Loucy (cell line): Measurements from ENCODE around the gene RSPH3.

Source experiments
- H2AFZ ChIP-seq: fragments of 200-600 bp; sonication (generic); 2 replicates; pipeline ENCODE4 v1.6.0; 2016; ENCODE audit warnings: antibody characterized with exemption, mild to moderate bottlenecking, low read length, moderate library complexity
- H3F3A ChIP-seq: fragments of 200-600 bp; 2 replicates; pipeline ENCODE4 v1.6.0; 2016; ENCODE audit warnings: antibody characterized with exemption, low read depth, mild to moderate bottlenecking
- H3K27me3 ChIP-seq: fragments of 200-600 bp; sonication (generic); 2 replicates; pipeline ENCODE4 v1.6.1; 2014; ENCODE audit warnings: low read length, mild to moderate bottlenecking; ENCODE audit not compliant: insufficient read depth, poor library complexity, severe bottlenecking
- H3K36me3 ChIP-seq: fragments of 200-600 bp; sonication (generic); 2 replicates; pipeline ENCODE4 v1.6.1; 2016; ENCODE audit warnings: low read length; ENCODE audit not compliant: insufficient read depth
- H3K4me1 ChIP-seq: fragments of 200-600 bp; sonication (generic); 2 replicates; pipeline ENCODE4 v1.5.1; 2014; ENCODE audit warnings: low read length, mild to moderate bottlenecking; ENCODE audit not compliant: insufficient read depth, poor library complexity, severe bottlenecking
- H3K4me2 ChIP-seq: fragments of 200-600 bp; sonication (generic); 2 replicates; pipeline ENCODE4 v1.6.0; 2014; ENCODE audit warnings: antibody characterized with exemption, low read length, low read depth, mild to moderate bottlenecking; ENCODE audit not compliant: poor library complexity, severe bottlenecking
- H3K4me3 ChIP-seq: fragments of 200-600 bp; sonication (generic); 2 replicates; pipeline ENCODE4 v1.5.1; 2014; ENCODE audit warnings: low read length, mild to moderate bottlenecking, mixed read lengths; ENCODE audit not compliant: poor library complexity, severe bottlenecking
- H3K79me2 ChIP-seq: fragments of 200-600 bp; sonication (generic); 2 replicates; pipeline ENCODE4 v1.6.1; 2014; ENCODE audit warnings: low read length; ENCODE audit not compliant: insufficient read depth
- H3K9ac ChIP-seq: fragments of 200-600 bp; sonication (generic); 2 replicates; pipeline ENCODE4 v1.6.0; 2014; ENCODE audit warnings: mild to moderate bottlenecking, low read depth, low read length, moderate library complexity; ENCODE audit not compliant: poor library complexity, severe bottlenecking
- H3K9me2 ChIP-seq: fragments of 200-600 bp; sonication (generic); replicated peaks from 2 replicates; pipeline ENCODE4 v1.6.1; 2016; ENCODE audit warnings: low read depth, low read length, mixed read lengths
- H3K9me3 ChIP-seq: fragments of 200-600 bp; sonication (generic); 2 replicates; pipeline ENCODE4 v1.6.1; 2014; ENCODE audit warnings: mild to moderate bottlenecking, antibody characterized with exemption, low read length, low read depth; ENCODE audit not compliant: insufficient read depth
- H4K20me1 ChIP-seq: fragments of 200-600 bp; sonication (generic); 2 replicates; pipeline ENCODE4 v1.6.0; 2014; ENCODE audit warnings: antibody characterized with exemption, low read length, mild to moderate bottlenecking; ENCODE audit not compliant: insufficient read depth, poor library complexity, severe bottlenecking
- CTCF ChIP-seq: fragments of 200-600 bp; sonication (generic); conservative IDR thresholded peaks from 2 replicates; pipeline ENCODE4 v1.5.1; 2014; ENCODE audit warnings: mild to moderate bottlenecking, antibody characterized with exemption, low read length
- EZH2phosphoT487 ChIP-seq: fragments of 200-600 bp; IDR thresholded peaks from 2 replicates; pipeline ENCODE4 v1.6.1; 2018; ENCODE audit warnings: antibody characterized with exemption, mild to moderate bottlenecking, moderate library complexity, borderline replicate concordance

The RSPH3 gene

GRCh38 chr6:158938220-158938619, 61.8 kb downstream of the RSPH3 start:
- Histone ChIP-seq H3K9me3 (no peaks in the 10 kb centered on the region), H2AFZ (no peak overlapping the region), H3K79me2 (no peaks in the 10 kb centered on the region), H3K36me3 (no peaks in the 10 kb centered on the region), H3K4me1 (no peaks in the 10 kb centered on the region), H4K20me1 (no peaks in the 10 kb centered on the region), H3K27me3 (no peaks in the 10 kb centered on the region), H3K4me3 (no peak overlapping the region), H3F3A (no peaks in the 10 kb centered on the region), H3K9me2 (no peaks in the 10 kb centered on the region), H3K4me2 (no peak overlapping the region), H3K9ac (no peak overlapping the region)
- TF ChIP-seq CTCF = no peak
- no peak for TF ChIP-seq EZH2phosphoT487

- Histone ChIP-seq H3K9me2 (no peaks in the 10 kb centered on the region), H3F3A (no peaks in the 10 kb centered on the region), H3K4me1 (no peaks in the 10 kb centered on the region), H3K27me3 (no peaks in the 10 kb centered on the region), H2AFZ (no peak overlapping the region), H3K79me2 (no peaks in the 10 kb centered on the region), H3K36me3 (no peaks in the 10 kb centered on the region), H3K9me3 (no peaks in the 10 kb centered on the region), H3K9ac (no peak overlapping the region), H4K20me1 (no peaks in the 10 kb centered on the region), H3K4me3 (no peak overlapping the region), H3K4me2 (no peak overlapping the region)
- TF ChIP-seq CTCF (no peak), EZH2phosphoT487 (no peak)
Observed at GRCh38 chr6:158934157-158934556, 65.8 kb downstream of the RSPH3 start.

GRCh38 chr6:158933079-158933595, 66.9 kb downstream of the RSPH3 start:
- TF ChIP-seq EZH2phosphoT487 (no peak), CTCF (no peak)
- no peak overlapping the region for H3K4me2 ChIP-seq
- no peaks in the 10 kb centered on the region for H4K20me1 ChIP-seq
- H3K9me2 ChIP-seq = no peaks in the 10 kb centered on the region
- H3F3A ChIP-seq = no peaks in the 10 kb centered on the region
- H3K27me3 ChIP-seq = no peaks in the 10 kb centered on the region
- no peaks in the 10 kb centered on the region for H3K4me1 ChIP-seq
- H3K4me3 ChIP-seq = no peak overlapping the region
- no peaks in the 10 kb centered on the region for H3K79me2 ChIP-seq
- no peak overlapping the region for H3K9ac ChIP-seq
- no peaks in the 10 kb centered on the region for H3K36me3 ChIP-seq
- H3K9me3 ChIP-seq = no peaks in the 10 kb centered on the region
- H2AFZ ChIP-seq = no peak overlapping the region
